Hepatocyte (in vitro differentiated cells): ENCODE measurements around the gene PITX2. TPM values are rescaled to one million over a fixed set of nuclear protein-coding genes. Genes with fewer than 3 reads are reported as not detected.
A peak's percentile ranks its signal among the peaks of the same experiment; 100 is the strongest.

Experiments used
- DNase-seq: peaks from one replicate; pipeline ENCODE4 v3.0.0-alpha.2; 2016; ENCODE audit warnings: low spot score
- H2AFZ ChIP-seq: fragments of 200-600 bp; sonication (generic); 2 replicates; pipeline ENCODE4 v1.6.0; 2016; ENCODE audit warnings: antibody characterized with exemption, mild to moderate bottlenecking
- H3K27ac ChIP-seq: fragments of 200-600 bp; sonication (generic); 2 replicates; pipeline ENCODE4 v1.5.1; 2016; ENCODE audit warnings: mild to moderate bottlenecking
- H3K27me3 ChIP-seq: fragments of 200-600 bp; sonication (generic); 2 replicates; pipeline ENCODE4 v1.6.1; 2016
- H3K36me3 ChIP-seq: fragments of 200-600 bp; sonication (generic); replicated peaks from 2 replicates; pipeline ENCODE4 v1.5.1; 2016; ENCODE audit warnings: low read depth; ENCODE audit not compliant: insufficient read depth
- H3K4me1 ChIP-seq: fragments of 200-600 bp; sonication (generic); 2 replicates; pipeline ENCODE4 v1.5.1; 2016; ENCODE audit warnings: mild to moderate bottlenecking, moderate library complexity; ENCODE audit not compliant: insufficient read depth
- H3K4me2 ChIP-seq: fragments of 200-600 bp; sonication (generic); 2 replicates; pipeline ENCODE4 v1.6.0; 2016
- H3K4me3 ChIP-seq: fragments of 200-600 bp; sonication (generic); 2 replicates; pipeline ENCODE4 v1.5.1; 2016; ENCODE audit warnings: mild to moderate bottlenecking
- H3K79me2 ChIP-seq: fragments of 200-600 bp; sonication (generic); 2 replicates; pipeline ENCODE4 v1.6.0; 2017; ENCODE audit warnings: mild to moderate bottlenecking
- H3K9me2 ChIP-seq: fragments of 200-600 bp; sonication (generic); replicated peaks from 2 replicates; pipeline ENCODE4 v1.6.0; 2017; ENCODE audit warnings: mild to moderate bottlenecking; ENCODE audit not compliant: insufficient read depth
- H3K9me3 ChIP-seq: fragments of 200-600 bp; sonication (generic); 2 replicates; pipeline ENCODE4 v1.5.1; 2016; ENCODE audit warnings: low read depth, mild to moderate bottlenecking
- H4K20me1 ChIP-seq: fragments of 200-600 bp; sonication (generic); 2 replicates; pipeline ENCODE4 v1.6.0; 2016; ENCODE audit warnings: mild to moderate bottlenecking; ENCODE audit not compliant: insufficient read depth, poor library complexity, severe bottlenecking
- CTCF ChIP-seq: fragments of 200-600 bp; sonication (generic); IDR thresholded peaks from 2 replicates; pipeline ENCODE4 v1.5.1; 2016; ENCODE audit warnings: antibody characterized with exemption, mild to moderate bottlenecking; ENCODE audit not compliant: poor library complexity
- EZH2 ChIP-seq: fragments of 200-600 bp; sonication (generic); IDR thresholded peaks from 2 replicates; pipeline ENCODE4 v1.6.1; 2016; ENCODE audit warnings: antibody characterized with exemption, mild to moderate bottlenecking, borderline replicate concordance
- EZH2phosphoT487 ChIP-seq: fragments of 200-600 bp; sonication (generic); IDR thresholded peaks from one replicate; pipeline ENCODE4 v1.6.1; 2018; ENCODE audit warnings: antibody characterized with exemption, mild to moderate bottlenecking, low read depth, moderate library complexity; ENCODE audit not compliant: unreplicated experiment, severe bottlenecking
- WGBS: methylation state at CpG from one replicate; pipeline ENCODE4 v1.1.6; 2016; ENCODE audit warnings: low lambda C conversion rate; ENCODE audit errors: missing lambda C conversion rate; 5-methylcytosine and 5-hydroxymethylcytosine counted together
- polyA plus RNA-seq: library from polyadenylated mRNA; unstranded; fragments of >200 nt; fragmentation: Nextera tagmentation; extraction: Ambion mirVana; gene quantifications from 2 replicates; pipeline ENCODE4 v1.2.1, GENCODE V29; 2016
- total RNA-seq: library from RNA; depleted of rRNA; stranded (reverse); fragments of >200 nt; gene quantifications from 2 replicates; pipeline ENCODE4 v1.2.3, GENCODE V29; 2014

The PITX2 gene
- total and polyA plus RNA-seq, 2 experiments from 2014 or later: 80.5 to 147 TPM

- H3K27ac ChIP-seq: no peak overlapping the region
- H3K79me2 ChIP-seq: no peaks in the 10 kb centered on the region
- no peaks in the 10 kb centered on the region for H3K36me3 ChIP-seq
- H3K9me3 ChIP-seq: no peaks in the 10 kb centered on the region
- H3K4me1 ChIP-seq: peaks cover 6% of the 10 kb centered on the region
- no peak overlapping the region for H3K4me3 ChIP-seq
- peak overlapping the region; percentile 51 for H3K4me2 ChIP-seq
- H3K9me2 ChIP-seq: no peaks in the 10 kb centered on the region
- no peak for DNase-seq
- no peaks in the 10 kb centered on the region for H3K27me3 ChIP-seq
- no peak overlapping the region for H2AFZ ChIP-seq
- H4K20me1 ChIP-seq: no peaks in the 10 kb centered on the region
- no peak for TF ChIP-seq EZH2
- TF ChIP-seq EZH2phosphoT487: no peak
- TF ChIP-seq CTCF: no peak
Measured at GRCh38 chr4:110654254-110654635, 31.4 kb upstream of the PITX2 start.

- Histone ChIP-seq H3K4me1 (peaks cover 6% of the 10 kb centered on the region), H3K4me2 (peak overlapping the region; percentile 51), H3K79me2 (no peaks in the 10 kb centered on the region), H4K20me1 (no peaks in the 10 kb centered on the region), H2AFZ (no peak overlapping the region), H3K4me3 (no peak overlapping the region), H3K36me3 (no peaks in the 10 kb centered on the region), H3K27ac (peak overlapping the region; percentile 20), H3K9me3 (no peaks in the 10 kb centered on the region), H3K27me3 (no peaks in the 10 kb centered on the region), H3K9me2 (no peaks in the 10 kb centered on the region)
- 57% methylated on average over 6 of the region's 6 CpGs for WGBS
- no peak for DNase-seq
- TF ChIP-seq CTCF: no peak
- no peak for TF ChIP-seq EZH2phosphoT487
- no peak for TF ChIP-seq EZH2
Measured at GRCh38 chr4:110653321-110654253, 30.7 kb upstream of the PITX2 start.

GRCh38 chr4:110644008-110644407 is 21.1 kb upstream of the PITX2 start:
- Histone ChIP-seq H3K4me1 (no peaks in the 10 kb centered on the region), H3K79me2 (peaks cover 5% of the 10 kb centered on the region), H3K4me3 (no peak overlapping the region), H3K9me2 (no peaks in the 10 kb centered on the region), H3K36me3 (no peaks in the 10 kb centered on the region), H3K27me3 (peaks cover 33% of the 10 kb centered on the region), H3K9me3 (no peaks in the 10 kb centered on the region), H3K4me2 (peak overlapping the region; percentile 5), H3K27ac (no peak overlapping the region), H4K20me1 (no peaks in the 10 kb centered on the region), H2AFZ (no peak overlapping the region)
- no peak for TF ChIP-seq CTCF
- no peak for TF ChIP-seq EZH2
- no peak for TF ChIP-seq EZH2phosphoT487
- 64% methylated on average over 1 of the region's 1 CpG for WGBS
- DNase-seq: no peak
